ENCODE measurements around the gene NR3C2.
A peak's percentile ranks its signal among the peaks of the same experiment; 100 is the strongest.

The NR3C2 gene

DNA sequence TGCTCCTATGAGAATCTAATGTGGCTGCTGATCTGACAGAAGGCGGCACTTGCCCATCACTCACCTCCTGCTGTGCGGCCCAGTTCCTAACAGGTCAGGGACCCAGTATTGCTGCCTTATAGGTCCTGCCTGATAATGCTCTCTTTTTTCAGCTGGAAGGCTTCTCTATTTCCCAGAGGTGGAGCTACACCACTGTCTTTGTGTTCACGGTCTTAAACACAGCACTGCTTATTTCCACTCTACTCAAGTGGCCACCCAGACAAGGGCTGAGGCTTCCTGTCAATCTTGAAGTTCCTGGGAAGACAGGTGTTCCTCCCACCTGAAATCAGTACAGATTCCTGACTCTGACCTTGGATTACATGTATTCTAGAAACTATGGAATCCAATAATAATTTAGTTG is 270.6 kb downstream of the NR3C2 start:
- TF ChIP-seq, protein P1, sequence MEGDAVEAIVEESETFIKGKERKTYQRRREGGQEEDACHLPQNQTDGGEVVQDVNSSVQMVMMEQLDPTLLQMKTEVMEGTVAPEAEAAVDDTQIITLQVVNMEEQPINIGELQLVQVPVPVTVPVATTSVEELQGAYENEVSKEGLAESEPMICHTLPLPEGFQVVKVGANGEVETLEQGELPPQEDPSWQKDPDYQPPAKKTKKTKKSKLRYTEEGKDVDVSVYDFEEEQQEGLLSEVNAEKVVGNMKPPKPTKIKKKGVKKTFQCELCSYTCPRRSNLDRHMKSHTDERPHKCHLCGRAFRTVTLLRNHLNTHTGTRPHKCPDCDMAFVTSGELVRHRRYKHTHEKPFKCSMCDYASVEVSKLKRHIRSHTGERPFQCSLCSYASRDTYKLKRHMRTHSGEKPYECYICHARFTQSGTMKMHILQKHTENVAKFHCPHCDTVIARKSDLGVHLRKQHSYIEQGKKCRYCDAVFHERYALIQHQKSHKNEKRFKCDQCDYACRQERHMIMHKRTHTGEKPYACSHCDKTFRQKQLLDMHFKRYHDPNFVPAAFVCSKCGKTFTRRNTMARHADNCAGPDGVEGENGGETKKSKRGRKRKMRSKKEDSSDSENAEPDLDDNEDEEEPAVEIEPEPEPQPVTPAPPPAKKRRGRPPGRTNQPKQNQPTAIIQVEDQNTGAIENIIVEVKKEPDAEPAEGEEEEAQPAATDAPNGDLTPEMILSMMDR (IDR thresholded peaks at IDR 0.05; ENCODE audit: low read depth, low read length): no peak
- no peak for DNase-seq (ENCODE audit: low read depth in 2 of 2)

DNA sequence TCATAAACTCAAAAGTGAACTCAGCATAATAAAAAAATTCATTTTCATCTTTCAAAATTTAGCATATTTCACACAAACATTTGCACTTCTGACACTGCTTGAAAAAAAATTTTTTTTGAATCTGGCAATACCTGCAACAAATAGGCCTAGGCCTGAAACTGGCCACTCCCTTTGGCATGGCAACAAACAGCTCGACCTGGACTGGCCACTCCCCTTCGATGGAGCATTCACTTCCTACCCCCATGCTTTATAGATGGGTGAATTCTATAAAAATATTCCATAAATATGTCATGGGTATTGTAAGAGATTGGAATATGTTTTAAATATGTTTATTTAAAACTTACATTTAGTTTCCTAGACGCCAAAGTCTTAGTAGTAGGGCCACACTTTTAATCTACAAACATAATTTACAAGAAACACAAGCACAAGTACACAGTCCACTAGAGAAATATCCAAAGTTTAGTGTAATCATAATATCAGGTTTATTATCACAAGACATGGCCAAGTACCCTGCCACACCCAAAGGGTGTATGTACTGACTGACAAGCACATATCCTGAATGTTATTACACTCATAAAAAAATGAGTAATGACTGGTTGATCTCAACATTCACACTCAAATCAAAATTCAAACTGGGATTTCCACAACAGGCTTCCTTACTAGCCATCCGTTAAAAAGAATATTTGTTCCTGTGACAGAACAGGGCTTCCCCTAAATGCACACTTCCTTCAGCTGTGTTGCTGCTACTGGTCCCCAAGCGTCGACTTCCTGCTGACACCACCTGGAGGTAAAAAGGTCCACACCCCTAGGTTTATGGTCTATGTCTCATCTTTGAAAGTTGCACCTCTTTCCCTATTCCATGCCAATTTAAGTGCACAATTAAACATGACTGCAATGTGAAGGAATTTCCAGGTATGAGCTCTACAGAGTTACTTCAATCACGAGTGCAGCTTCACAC is 271.5 kb downstream of the NR3C2 start:
- no peak overlapping the region for H3K4me3 ChIP-seq (replicated peaks in 1 of 2; ENCODE audit: low read depth in 2 of 2, low read length in 2 of 2)
- TF ChIP-seq, protein P1 (IDR thresholded peaks at IDR 0.05; ENCODE audit: low read depth, low read length): no peak
- DNase-seq (ENCODE audit: low read depth in 2 of 2): no peak

More for the DNA sequence above, 270.6 kb downstream of the NR3C2 start:
- H3K4me3 ChIP-seq (replicated peaks in 1 of 2; ENCODE audit: low read depth in 2 of 2, low read length in 2 of 2): no peak overlapping the region

DNA sequence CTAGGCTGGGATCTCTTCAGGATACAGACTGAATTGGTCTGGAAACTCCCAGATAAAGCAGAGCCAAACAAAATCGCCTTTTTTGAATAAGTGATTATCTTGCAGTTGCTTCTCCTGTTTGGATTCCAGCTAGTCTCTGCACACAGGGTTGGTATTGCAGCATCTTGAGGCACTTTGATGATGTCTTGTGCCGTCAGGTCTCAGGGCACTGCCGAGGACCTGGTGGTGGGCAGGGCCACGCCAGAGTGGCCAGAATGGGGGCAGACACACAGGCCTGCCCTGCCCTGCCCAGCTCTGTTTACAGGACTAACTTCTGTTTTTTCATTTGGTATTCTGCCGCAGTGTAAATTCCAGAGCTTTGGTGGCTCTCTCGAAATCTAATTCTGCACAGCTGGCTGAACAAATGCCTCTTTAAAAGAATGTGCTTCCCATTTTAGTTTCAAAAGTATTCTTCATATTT is 276.1 kb downstream of the NR3C2 start:
- H3K4me3 ChIP-seq (replicated peaks in 1 of 2; ENCODE audit: low read depth in 2 of 2, low read length in 2 of 2): peak overlapping the region in 1 of 2 donors; percentile 19
- DNase-seq (ENCODE audit: low read depth in 2 of 2): peak; percentile 30 to 45
- TF ChIP-seq, protein P1 (IDR thresholded peaks at IDR 0.05; ENCODE audit: low read depth, low read length): no peak

DNA sequence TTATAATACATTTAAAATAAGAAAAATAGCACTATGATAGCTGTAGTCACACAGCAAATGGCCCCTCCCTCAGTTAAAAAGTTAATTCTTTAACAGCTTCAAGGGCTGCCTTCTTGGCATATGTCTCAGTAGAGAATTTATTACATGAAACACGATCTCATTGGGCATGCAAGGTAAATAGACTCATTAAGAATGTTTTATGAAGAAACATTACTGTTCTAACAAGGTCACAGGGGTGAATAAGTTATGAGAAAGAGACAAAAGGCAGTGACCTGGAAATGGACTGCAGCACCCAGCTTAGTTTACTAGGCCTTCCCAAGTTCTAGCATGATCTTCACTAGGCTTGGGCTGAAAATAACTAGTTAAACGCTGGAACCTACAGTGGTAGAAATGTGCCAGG is 277.7 kb downstream of the NR3C2 start:
- no peak overlapping the region for H3K4me3 ChIP-seq (replicated peaks in 1 of 2; ENCODE audit: low read depth in 2 of 2, low read length in 2 of 2)
- TF ChIP-seq, protein P1 (IDR thresholded peaks at IDR 0.05; ENCODE audit: low read depth, low read length): no peak
- DNase-seq (ENCODE audit: low read depth in 2 of 2): no peak

DNA sequence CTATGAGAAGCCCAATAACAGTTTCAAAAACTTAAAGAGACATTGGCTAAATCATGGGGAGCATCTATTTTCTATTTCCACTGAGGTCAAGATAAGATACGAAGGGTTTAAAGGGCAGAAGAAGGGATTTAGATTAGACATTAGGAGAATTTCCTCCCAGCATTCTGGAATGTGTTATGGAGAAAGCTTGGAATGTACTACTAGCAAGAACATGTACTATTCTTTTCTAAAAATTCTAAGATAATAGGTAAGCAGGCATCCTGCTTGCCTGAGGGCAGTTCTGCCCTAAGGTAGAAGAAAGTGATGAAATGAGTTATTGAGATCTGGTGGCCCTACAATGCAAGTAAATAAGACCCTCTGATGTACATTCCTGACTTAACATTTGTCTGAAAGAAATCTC is 279.2 kb downstream of the NR3C2 start:
- no peak for DNase-seq (ENCODE audit: low read depth in 2 of 2)
- TF ChIP-seq, protein P1 (IDR thresholded peaks at IDR 0.05; ENCODE audit: low read depth, low read length): no peak
- no peak overlapping the region for H3K4me3 ChIP-seq (replicated peaks in 1 of 2; ENCODE audit: low read depth in 2 of 2, low read length in 2 of 2)

DNA sequence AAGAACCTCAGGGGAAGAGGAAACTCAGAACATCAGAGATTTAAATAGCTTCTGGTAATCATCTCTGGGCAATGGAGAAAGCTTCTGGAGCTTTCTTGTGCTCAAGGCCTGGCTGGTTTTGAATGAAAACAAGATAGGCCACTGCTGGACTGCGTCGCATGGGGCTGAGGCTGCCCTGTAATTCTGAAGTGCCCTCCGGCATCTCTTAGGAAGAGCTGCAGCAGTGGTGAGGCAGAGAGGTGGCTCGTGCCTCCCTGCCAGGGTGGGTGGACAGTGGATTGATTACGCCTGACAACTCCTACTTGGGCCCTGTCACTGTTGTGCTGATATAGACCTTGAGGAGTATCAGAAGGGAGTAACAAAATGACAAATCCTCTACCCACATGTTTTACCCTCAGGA is 279.7 kb downstream of the NR3C2 start:
- H3K4me3 ChIP-seq (replicated peaks in 1 of 2; ENCODE audit: low read depth in 2 of 2, low read length in 2 of 2): no peak overlapping the region
- TF ChIP-seq, protein P1 (IDR thresholded peaks at IDR 0.05; ENCODE audit: low read depth, low read length): no peak
- no peak for DNase-seq (ENCODE audit: low read depth in 2 of 2)
